ENCODE data around the gene TNNT1. TPM values are rescaled to one million over a fixed set of nuclear protein-coding genes. Genes with fewer than 3 reads are reported as not detected.
"Not testable (repeated sequence)": the region's sequence is repeated elsewhere in the genome, so short reads cannot be mapped to it uniquely, and the experiment has no call there.

TNNT1 gene
- total and polyA plus RNA-seq, 2 donors from 2014 or later: not detected

- intact Hi-C loops (cut with DNase I): no loop called here
- DNase-seq: no peak
- H3K4me3 ChIP-seq (ENCODE audit: low read length in 3 of 3): no peak overlapping the region
- no peaks in the 10 kb centered on the region for H3K4me1 ChIP-seq (ENCODE audit: control insufficient read depth in 2 of 3, insufficient read depth in 2 of 3, low read depth in 1 of 3, low read length in 3 of 3)
- peaks cover 19% of the 10 kb centered on the region for H3K27me3 ChIP-seq (ENCODE audit: control insufficient read depth, insufficient read depth, low read length)
- no peak overlapping the region for H3K9ac ChIP-seq (ENCODE audit: low read length in 3 of 3)
- no peaks in the 10 kb centered on the region for H3K9me3 ChIP-seq (ENCODE audit: control insufficient read depth in 2 of 3, insufficient read depth in 1 of 3, low read length in 3 of 3)
- TF ChIP-seq CTCF (IDR thresholded peaks at IDR 0.05; ENCODE audit: borderline replicate concordance, extremely low read depth, insufficient read depth): no peak
- FAIRE-seq: no peak
- no peaks in the 10 kb centered on the region for H3K36me3 ChIP-seq (ENCODE audit: control insufficient read depth in 2 of 3, insufficient read depth in 3 of 3, low read length in 3 of 3)
- H3K27ac ChIP-seq (ENCODE audit: low read depth in 2 of 2, low read length in 2 of 2): no peak overlapping the region
Measured at GRCh38 chr19:55172741-55173140, 23.7 kb upstream of the TNNT1 start.

- H3K27ac ChIP-seq (ENCODE audit: low read depth in 2 of 2, low read length in 2 of 2); H3K4me3 ChIP-seq (ENCODE audit: low read length in 3 of 3); FAIRE-seq; DNase-seq; H3K9ac ChIP-seq (ENCODE audit: low read length in 3 of 3); H3K36me3 ChIP-seq (ENCODE audit: control insufficient read depth in 2 of 3, insufficient read depth in 3 of 3, low read length in 3 of 3); intact Hi-C loops (cut with DNase I); H3K4me1 ChIP-seq (ENCODE audit: control insufficient read depth in 2 of 3, insufficient read depth in 2 of 3, low read depth in 1 of 3, low read length in 3 of 3); H3K9me3 ChIP-seq (ENCODE audit: control insufficient read depth in 2 of 3, insufficient read depth in 1 of 3, low read length in 3 of 3): not testable (repeated sequence)
- H3K27me3 ChIP-seq (ENCODE audit: control insufficient read depth, insufficient read depth, low read length): peaks cover 19% of the 10 kb centered on the region
Measured at GRCh38 chr19:55172318-55172717, 23.3 kb upstream of the TNNT1 start.

GRCh38 chr19:55171440-55171839 is 22.4 kb upstream of the TNNT1 start:
- intact Hi-C loops (cut with DNase I): no loop called here
- FAIRE-seq: no peak
- TF ChIP-seq CTCF (IDR thresholded peaks at IDR 0.05; ENCODE audit: borderline replicate concordance, extremely low read depth, insufficient read depth): no peak
- Histone ChIP-seq H3K9me3 (ENCODE audit: control insufficient read depth in 2 of 3, insufficient read depth in 1 of 3, low read length in 3 of 3) (no peaks in the 10 kb centered on the region), H3K27me3 (ENCODE audit: control insufficient read depth, insufficient read depth, low read length) (peaks cover 17% of the 10 kb centered on the region), H3K36me3 (ENCODE audit: control insufficient read depth in 2 of 3, insufficient read depth in 3 of 3, low read length in 3 of 3) (no peaks in the 10 kb centered on the region), H3K9ac (ENCODE audit: low read length in 3 of 3) (no peak overlapping the region), H3K27ac (ENCODE audit: low read depth in 2 of 2, low read length in 2 of 2) (no peak overlapping the region), H3K4me3 (ENCODE audit: low read length in 3 of 3) (no peak overlapping the region), H3K4me1 (ENCODE audit: control insufficient read depth in 2 of 3, insufficient read depth in 2 of 3, low read depth in 1 of 3, low read length in 3 of 3) (no peaks in the 10 kb centered on the region)
- no peak for DNase-seq

- no peak overlapping the region for H3K4me3 ChIP-seq (ENCODE audit: low read length in 3 of 3)
- intact Hi-C loops (cut with DNase I): no loop called here
- no peak overlapping the region for H3K9ac ChIP-seq (ENCODE audit: low read length in 3 of 3)
- H3K27ac ChIP-seq (ENCODE audit: low read depth in 2 of 2, low read length in 2 of 2): no peak overlapping the region
- no peaks in the 10 kb centered on the region for H3K36me3 ChIP-seq (ENCODE audit: control insufficient read depth in 2 of 3, insufficient read depth in 3 of 3, low read length in 3 of 3)
- no peaks in the 10 kb centered on the region for H3K9me3 ChIP-seq (ENCODE audit: control insufficient read depth in 2 of 3, insufficient read depth in 1 of 3, low read length in 3 of 3)
- FAIRE-seq (no peak), DNase-seq (no peak)
- H3K4me1 ChIP-seq (ENCODE audit: control insufficient read depth in 2 of 3, insufficient read depth in 2 of 3, low read depth in 1 of 3, low read length in 3 of 3): no peaks in the 10 kb centered on the region
- no peak for TF ChIP-seq CTCF (IDR thresholded peaks at IDR 0.05; ENCODE audit: borderline replicate concordance, extremely low read depth, insufficient read depth)
- peaks cover 13% of the 10 kb centered on the region for H3K27me3 ChIP-seq (ENCODE audit: control insufficient read depth, insufficient read depth, low read length)
Measured at GRCh38 chr19:55169136-55169535, 20.1 kb upstream of the TNNT1 start.

Data from kidney (tissue), 14 donors.